ENCODE measurements around the gene CSNK1G2. TPM values are rescaled to one million over a fixed set of nuclear protein-coding genes. Genes with fewer than 3 reads are reported as not detected.

The CSNK1G2 gene
- total and polyA plus RNA-seq, 2 of the 13 experiments (the other 11 are each of a cell fraction or from before 2014, with no cell fraction given) = 53.8 to 72.5 TPM

DNA sequence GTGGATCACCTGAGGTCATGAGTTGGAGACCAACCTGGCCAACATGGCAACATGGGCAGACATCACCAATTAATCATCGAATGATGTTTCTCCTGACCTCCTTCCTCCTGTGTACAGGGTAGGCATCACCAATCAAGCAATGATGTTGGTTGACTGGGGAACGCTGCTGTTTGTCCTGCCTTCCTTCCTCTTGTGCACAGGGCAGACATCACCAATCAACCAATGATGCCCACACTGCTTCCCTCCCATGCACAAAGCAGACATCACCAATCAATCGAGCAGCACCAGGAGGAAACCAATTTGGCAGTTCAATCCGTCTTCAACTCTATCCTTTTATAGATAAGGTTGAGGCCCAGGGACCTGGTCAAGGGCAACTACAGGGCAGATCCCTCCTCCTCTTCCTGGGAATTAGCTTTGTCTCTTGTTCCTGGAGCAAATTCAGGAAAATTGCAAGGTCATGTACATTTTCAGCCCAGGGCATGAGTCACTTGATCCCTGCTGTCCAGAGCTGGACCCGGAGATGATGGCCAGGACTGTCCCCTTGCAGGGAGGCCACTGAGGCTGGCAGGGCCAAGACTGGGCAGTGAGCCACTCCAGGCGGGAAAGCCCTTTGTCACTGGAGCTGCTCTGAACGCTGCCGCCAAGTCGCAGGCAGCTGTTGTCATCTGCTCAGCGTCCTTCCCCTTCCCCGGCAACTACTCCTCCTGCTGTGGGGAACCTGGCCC is 5.3 kb upstream of the CSNK1G2 start (continued):
- TF ChIP-seq, protein P1, sequence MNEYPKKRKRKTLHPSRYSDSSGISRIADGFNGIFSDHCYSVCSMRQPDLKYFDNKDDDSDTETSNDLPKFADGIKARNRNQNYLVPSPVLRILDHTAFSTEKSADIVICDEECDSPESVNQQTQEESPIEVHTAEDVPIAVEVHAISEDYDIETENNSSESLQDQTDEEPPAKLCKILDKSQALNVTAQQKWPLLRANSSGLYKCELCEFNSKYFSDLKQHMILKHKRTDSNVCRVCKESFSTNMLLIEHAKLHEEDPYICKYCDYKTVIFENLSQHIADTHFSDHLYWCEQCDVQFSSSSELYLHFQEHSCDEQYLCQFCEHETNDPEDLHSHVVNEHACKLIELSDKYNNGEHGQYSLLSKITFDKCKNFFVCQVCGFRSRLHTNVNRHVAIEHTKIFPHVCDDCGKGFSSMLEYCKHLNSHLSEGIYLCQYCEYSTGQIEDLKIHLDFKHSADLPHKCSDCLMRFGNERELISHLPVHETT (CRISPR knock-in tag; conservative IDR thresholded peaks at IDR 0.05) = no peak
- TF ChIP-seq ZKSCAN5 (CRISPR knock-in tag; IDR thresholded peaks at IDR 0.05) (no peak), PHF5A (CRISPR knock-in tag; IDR thresholded peaks at IDR 0.05; ENCODE audit: low read depth, unreplicated experiment) (no peak), MAFF (IDR thresholded peaks at IDR 0.05; ENCODE audit: low read depth, low read length) (peak; percentile 83), MLLT10 (CRISPR knock-in tag; IDR thresholded peaks at IDR 0.05) (no peak), ZNF546 (CRISPR knock-in tag; conservative IDR thresholded peaks at IDR 0.05) (no peak), TRIM24 (CRISPR knock-in tag; IDR thresholded peaks at IDR 0.05) (no peak), RARA (CRISPR knock-in tag; IDR thresholded peaks at IDR 0.05) (peak; percentile 44; the same call in 1 of the 2 replicates), NPAS2 (CRISPR knock-in tag; IDR thresholded peaks at IDR 0.05; ENCODE audit: borderline replicate concordance) (no peak), ZNF282 (IDR thresholded peaks at IDR 0.05; ENCODE audit: partially characterized antibody) (no peak), TEAD2 (CRISPR knock-in tag; IDR thresholded peaks at IDR 0.05) (no peak), ZC3H4 (CRISPR knock-in tag; IDR thresholded peaks at IDR 0.05; ENCODE audit: borderline replicate concordance) (no peak)
- TF ChIP-seq, protein P2, sequence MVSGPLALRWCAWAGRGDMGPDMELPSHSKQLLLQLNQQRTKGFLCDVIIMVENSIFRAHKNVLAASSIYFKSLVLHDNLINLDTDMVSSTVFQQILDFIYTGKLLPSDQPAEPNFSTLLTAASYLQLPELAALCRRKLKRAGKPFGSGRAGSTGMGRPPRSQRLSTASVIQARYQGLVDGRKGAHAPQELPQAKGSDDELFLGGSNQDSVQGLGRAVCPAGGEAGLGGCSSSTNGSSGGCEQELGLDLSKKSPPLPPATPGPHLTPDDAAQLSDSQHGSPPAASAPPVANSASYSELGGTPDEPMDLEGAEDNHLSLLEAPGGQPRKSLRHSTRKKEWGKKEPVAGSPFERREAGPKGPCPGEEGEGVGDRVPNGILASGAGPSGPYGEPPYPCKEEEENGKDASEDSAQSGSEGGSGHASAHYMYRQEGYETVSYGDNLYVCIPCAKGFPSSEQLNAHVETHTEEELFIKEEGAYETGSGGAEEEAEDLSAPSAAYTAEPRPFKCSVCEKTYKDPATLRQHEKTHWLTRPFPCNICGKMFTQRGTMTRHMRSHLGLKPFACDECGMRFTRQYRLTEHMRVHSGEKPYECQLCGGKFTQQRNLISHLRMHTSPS (CRISPR knock-in tag; IDR thresholded peaks at IDR 0.05; ENCODE audit: low read depth) = 0 out of 2 replicates have a peak, but pooled peaks have one; percentile 61
- TF ChIP-seq, protein P3, sequence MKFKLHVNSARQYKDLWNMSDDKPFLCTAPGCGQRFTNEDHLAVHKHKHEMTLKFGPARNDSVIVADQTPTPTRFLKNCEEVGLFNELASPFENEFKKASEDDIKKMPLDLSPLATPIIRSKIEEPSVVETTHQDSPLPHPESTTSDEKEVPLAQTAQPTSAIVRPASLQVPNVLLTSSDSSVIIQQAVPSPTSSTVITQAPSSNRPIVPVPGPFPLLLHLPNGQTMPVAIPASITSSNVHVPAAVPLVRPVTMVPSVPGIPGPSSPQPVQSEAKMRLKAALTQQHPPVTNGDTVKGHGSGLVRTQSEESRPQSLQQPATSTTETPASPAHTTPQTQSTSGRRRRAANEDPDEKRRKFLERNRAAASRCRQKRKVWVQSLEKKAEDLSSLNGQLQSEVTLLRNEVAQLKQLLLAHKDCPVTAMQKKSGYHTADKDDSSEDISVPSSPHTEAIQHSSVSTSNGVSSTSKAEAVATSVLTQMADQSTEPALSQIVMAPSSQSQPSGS (CRISPR knock-in tag; IDR thresholded peaks at IDR 0.05) = no peak
- TF ChIP-seq, protein P4, sequence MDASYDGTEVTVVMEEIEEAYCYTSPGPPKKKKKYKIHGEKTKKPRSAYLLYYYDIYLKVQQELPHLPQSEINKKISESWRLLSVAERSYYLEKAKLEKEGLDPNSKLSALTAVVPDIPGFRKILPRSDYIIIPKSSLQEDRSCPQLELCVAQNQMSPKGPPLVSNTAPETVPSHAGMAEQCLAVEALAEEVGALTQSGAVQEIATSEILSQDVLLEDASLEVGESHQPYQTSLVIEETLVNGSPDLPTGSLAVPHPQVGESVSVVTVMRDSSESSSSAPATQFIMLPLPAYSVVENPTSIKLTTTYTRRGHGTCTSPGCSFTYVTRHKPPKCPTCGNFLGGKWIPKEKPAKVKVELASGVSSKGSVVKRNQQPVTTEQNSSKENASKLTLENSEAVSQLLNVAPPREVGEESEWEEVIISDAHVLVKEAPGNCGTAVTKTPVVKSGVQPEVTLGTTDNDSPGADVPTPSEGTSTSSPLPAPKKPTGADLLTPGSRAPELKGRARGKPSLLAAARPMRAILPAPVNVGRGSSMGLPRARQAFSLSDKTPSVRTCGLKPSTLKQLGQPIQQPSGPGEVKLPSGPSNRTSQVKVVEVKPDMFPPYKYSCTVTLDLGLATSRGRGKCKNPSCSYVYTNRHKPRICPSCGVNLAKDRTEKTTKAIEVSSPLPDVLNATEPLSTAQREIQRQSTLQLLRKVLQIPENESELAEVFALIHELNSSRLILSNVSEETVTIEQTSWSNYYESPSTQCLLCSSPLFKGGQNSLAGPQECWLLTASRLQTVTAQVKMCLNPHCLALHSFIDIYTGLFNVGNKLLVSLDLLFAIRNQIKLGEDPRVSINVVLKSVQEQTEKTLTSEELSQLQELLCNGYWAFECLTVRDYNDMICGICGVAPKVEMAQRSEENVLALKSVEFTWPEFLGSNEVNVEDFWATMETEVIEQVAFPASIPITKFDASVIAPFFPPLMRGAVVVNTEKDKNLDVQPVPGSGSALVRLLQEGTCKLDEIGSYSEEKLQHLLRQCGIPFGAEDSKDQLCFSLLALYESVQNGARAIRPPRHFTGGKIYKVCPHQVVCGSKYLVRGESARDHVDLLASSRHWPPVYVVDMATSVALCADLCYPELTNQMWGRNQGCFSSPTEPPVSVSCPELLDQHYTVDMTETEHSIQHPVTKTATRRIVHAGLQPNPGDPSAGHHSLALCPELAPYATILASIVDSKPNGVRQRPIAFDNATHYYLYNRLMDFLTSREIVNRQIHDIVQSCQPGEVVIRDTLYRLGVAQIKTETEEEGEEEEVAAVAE (CRISPR knock-in tag; IDR thresholded peaks at IDR 0.05; ENCODE audit: borderline replicate concordance) = no peak
- TF ChIP-seq, protein P5, sequence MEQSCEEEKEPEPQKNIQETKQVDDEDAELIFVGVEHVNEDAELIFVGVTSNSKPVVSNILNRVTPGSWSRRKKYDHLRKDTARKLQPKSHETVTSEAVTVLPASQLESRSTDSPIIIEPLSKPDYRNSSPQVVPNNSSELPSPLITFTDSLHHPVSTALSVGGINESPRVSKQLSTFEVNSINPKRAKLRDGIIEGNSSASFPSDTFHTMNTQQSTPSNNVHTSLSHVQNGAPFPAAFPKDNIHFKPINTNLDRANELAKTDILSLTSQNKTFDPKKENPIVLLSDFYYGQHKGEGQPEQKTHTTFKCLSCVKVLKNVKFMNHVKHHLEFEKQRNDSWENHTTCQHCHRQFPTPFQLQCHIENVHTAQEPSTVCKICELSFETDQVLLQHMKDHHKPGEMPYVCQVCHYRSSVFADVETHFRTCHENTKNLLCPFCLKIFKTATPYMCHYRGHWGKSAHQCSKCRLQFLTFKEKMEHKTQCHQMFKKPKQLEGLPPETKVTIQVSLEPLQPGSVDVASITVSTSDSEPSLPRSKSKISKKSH (CRISPR knock-in tag; IDR thresholded peaks at IDR 0.05; ENCODE audit: borderline replicate concordance) = 0 out of 2 replicates have a peak, but pooled peaks have one; percentile 39
- TF ChIP-seq, protein P6, sequence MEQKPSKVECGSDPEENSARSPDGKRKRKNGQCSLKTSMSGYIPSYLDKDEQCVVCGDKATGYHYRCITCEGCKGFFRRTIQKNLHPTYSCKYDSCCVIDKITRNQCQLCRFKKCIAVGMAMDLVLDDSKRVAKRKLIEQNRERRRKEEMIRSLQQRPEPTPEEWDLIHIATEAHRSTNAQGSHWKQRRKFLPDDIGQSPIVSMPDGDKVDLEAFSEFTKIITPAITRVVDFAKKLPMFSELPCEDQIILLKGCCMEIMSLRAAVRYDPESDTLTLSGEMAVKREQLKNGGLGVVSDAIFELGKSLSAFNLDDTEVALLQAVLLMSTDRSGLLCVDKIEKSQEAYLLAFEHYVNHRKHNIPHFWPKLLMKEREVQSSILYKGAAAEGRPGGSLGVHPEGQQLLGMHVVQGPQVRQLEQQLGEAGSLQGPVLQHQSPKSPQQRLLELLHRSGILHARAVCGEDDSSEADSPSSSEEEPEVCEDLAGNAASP (CRISPR knock-in tag; IDR thresholded peaks at IDR 0.05; ENCODE audit: borderline replicate concordance) = no peak
